Cardiac muscle cell (in vitro differentiated cells and primary cell): ENCODE measurements around the gene WDR72. TPM values are rescaled to one million over a fixed set of nuclear protein-coding genes. Genes with fewer than 3 reads are reported as not detected.

Experiments used
- DNase-seq, 2 donors: peaks; one replicate each; pipeline versions ENCODE4 v3.0.0 to v3.0.0-alpha.2; 2010 to 2017; ENCODE audit warnings: low read depth in 1 of 2, low spot score in 1 of 2
- H3K27ac ChIP-seq: fragments of 200-600 bp; sonication (generic); 2 replicates; pipeline ENCODE4 v1.5.1; 2016
- H3K27me3 ChIP-seq: fragments of 200-600 bp; sonication (generic); 2 replicates; pipeline ENCODE4 v1.6.0; 2016; ENCODE audit warnings: control low read depth
- H3K36me3 ChIP-seq: fragments of 200-600 bp; sonication (generic); 2 replicates; pipeline ENCODE4 v1.5.1; 2016; ENCODE audit warnings: control low read depth
- H3K4me1 ChIP-seq: fragments of 200-600 bp; sonication (generic); 2 replicates; pipeline ENCODE4 v1.8.1; 2017; ENCODE audit warnings: low read depth, mild to moderate bottlenecking, mixed run types
- H3K4me3 ChIP-seq: fragments of 200-600 bp; sonication (generic); 2 replicates; pipeline ENCODE4 v1.5.1; 2016; ENCODE audit warnings: mild to moderate bottlenecking
- H3K9me3 ChIP-seq: fragments of 200-600 bp; sonication (generic); 2 replicates; pipeline ENCODE4 v1.5.1; 2017; ENCODE audit warnings: low read depth, mild to moderate bottlenecking, control low read depth
- polyA plus RNA-seq: library from polyadenylated mRNA; unstranded; fragments of >200 nt; fragmentation: Nextera tagmentation; extraction: Ambion mirVana; gene quantifications from 2 replicates; pipeline ENCODE4 v1.2.1, GENCODE V29; 2016
- total RNA-seq: library from RNA; depleted of rRNA; stranded (reverse); fragments of >200 nt; gene quantifications from 2 replicates; pipeline ENCODE4 v1.2.3, GENCODE V29; 2016
- TF ChIP-seq, protein P1 (sequence below): IDR thresholded peaks from 2 replicates; pipeline ENCODE4 v1.5.1; 2012; ENCODE audit warnings: low read depth, mild to moderate bottlenecking, low read length

The WDR72 gene
- total RNA-seq (4.2 and 4.5 TPM in 2 replicates), polyA plus RNA-seq (8.9 and 10.6 TPM in 2 replicates)

GRCh38 chr15:53759411-53759931, at the start of gene WDR72:
Gene WDR72 (minus strand): TSS chr15:53759663. CDS start chr15:53733149, 26,514 bp downstream.
- peaks cover 59% of the 10 kb centered on the region for H3K27me3 ChIP-seq
- H3K27ac ChIP-seq, result no peak within 1 kb of the TSS

DNA sequence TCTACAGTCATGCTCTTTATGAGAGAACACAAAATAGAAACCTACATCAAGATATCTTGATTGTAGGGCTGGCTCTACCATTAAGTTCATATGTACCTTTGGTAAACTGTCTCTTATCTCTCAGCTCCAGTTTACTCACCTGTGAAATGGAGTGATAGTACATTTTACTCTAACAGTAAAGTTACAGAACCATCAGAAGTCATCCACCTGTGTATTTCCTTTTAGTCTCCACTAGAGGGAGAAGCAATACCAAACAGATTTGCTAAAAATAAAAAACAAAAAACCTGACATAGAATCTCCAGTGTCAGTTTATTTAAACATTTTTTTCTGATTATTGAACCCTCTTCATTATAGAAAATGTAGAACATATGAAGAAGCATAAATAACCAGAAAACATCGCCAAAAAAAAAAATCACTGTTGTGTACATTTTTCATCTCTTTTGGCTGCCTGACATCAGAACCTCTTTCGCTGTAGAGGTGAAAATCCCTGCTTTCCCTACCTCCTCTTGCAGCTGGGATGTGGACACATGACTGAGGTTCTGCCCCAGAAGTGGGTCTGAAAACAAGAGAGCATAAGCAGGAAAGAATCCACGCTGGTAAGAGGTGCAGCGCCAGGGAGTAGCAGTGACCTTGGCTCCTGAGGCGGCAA, 48.7 kb upstream of the WDR72 start:
- no peak overlapping the region for H3K4me3 ChIP-seq
- H3K36me3 ChIP-seq, result no peaks in the 10 kb centered on the region
- H3K27ac ChIP-seq, result no peak overlapping the region
- no peaks in the 10 kb centered on the region for H3K27me3 ChIP-seq
- TF ChIP-seq, protein P1, sequence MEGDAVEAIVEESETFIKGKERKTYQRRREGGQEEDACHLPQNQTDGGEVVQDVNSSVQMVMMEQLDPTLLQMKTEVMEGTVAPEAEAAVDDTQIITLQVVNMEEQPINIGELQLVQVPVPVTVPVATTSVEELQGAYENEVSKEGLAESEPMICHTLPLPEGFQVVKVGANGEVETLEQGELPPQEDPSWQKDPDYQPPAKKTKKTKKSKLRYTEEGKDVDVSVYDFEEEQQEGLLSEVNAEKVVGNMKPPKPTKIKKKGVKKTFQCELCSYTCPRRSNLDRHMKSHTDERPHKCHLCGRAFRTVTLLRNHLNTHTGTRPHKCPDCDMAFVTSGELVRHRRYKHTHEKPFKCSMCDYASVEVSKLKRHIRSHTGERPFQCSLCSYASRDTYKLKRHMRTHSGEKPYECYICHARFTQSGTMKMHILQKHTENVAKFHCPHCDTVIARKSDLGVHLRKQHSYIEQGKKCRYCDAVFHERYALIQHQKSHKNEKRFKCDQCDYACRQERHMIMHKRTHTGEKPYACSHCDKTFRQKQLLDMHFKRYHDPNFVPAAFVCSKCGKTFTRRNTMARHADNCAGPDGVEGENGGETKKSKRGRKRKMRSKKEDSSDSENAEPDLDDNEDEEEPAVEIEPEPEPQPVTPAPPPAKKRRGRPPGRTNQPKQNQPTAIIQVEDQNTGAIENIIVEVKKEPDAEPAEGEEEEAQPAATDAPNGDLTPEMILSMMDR, result peak; percentile 56
- no peaks in the 10 kb centered on the region for H3K4me1 ChIP-seq
- DNase-seq, result peak; percentile 2 to 23
- no peaks in the 10 kb centered on the region for H3K9me3 ChIP-seq

More at GRCh38 chr15:53759411-53759931, at the start of gene WDR72:
- peak in 1 of 2 donors; percentile 36 for DNase-seq
- Histone ChIP-seq H3K4me3 (peak within 1 kb of the TSS; percentile 33), H3K9me3 (no peaks in the 10 kb centered on the region), H3K36me3 (no peaks in the 10 kb centered on the region), H3K4me1 (peaks cover 5% of the 10 kb centered on the region)
- TF ChIP-seq, protein P1, result no peak

DNA sequence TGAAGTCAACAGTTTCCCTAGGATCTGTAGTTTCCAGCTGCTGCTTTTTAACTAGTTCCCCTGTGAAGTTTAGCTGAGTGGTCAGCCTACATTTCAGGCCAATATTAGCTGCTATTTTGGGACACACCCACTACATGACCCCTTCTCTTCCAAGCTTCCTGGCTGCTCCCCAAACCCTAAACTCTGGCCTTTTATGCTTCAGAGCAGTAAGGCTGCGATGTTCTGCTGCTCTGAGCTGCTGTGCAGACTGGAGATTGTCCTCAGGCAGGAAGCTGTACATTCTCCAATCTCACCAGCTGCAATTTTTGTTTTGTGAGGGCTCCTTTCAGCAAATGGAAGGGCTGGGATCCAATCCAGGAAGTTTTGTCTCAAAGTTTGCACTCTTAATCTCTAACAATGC, 48.0 kb upstream of the WDR72 start:
- TF ChIP-seq, protein P1, result no peak
- Histone ChIP-seq H3K27ac (no peak overlapping the region), H3K9me3 (no peaks in the 10 kb centered on the region), H3K36me3 (no peaks in the 10 kb centered on the region), H3K4me3 (no peak overlapping the region), H3K27me3 (no peaks in the 10 kb centered on the region), H3K4me1 (no peaks in the 10 kb centered on the region)
- no peak for DNase-seq

DNA sequence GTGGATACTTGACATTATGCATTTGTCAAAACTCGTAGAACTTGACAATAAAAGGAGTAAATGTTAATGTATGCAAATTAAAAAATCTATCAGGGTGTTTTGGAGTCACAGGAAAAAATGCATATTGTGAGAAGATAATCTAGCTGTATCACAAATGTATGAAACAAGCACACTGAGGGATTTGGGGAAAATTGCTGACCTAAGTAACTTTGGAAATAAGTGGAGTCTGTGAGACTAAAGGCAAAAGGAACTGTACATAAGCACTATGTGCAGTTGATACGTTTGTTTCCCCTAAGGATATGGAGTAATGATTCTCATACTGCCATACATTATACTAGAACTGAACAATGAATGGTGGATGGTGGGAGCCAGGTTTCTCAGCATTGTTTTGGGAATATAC, 43.2 kb upstream of the WDR72 start:
- Histone ChIP-seq H3K4me1 (no peaks in the 10 kb centered on the region), H3K27me3 (no peaks in the 10 kb centered on the region), H3K4me3 (no peak overlapping the region), H3K27ac (no peak overlapping the region), H3K36me3 (no peaks in the 10 kb centered on the region), H3K9me3 (no peaks in the 10 kb centered on the region)
- no peak for DNase-seq
- TF ChIP-seq, protein P1, result no peak

- H3K9me3 ChIP-seq, result no peaks in the 10 kb centered on the region
- no peaks in the 10 kb centered on the region for H3K4me1 ChIP-seq
- H3K4me3 ChIP-seq, result no peak overlapping the region
- no peak overlapping the region for H3K27ac ChIP-seq
- no peaks in the 10 kb centered on the region for H3K36me3 ChIP-seq
- no peaks in the 10 kb centered on the region for H3K27me3 ChIP-seq
- TF ChIP-seq, protein P1, result no peak
- no peak for DNase-seq
Measured at GRCh38 chr15:53791581-53791980, 32.1 kb upstream of the WDR72 start.
